WTC11 (cell line): ENCODE measurements around the gene SNRNP200.

Source experiments
- AR ChIP-seq: fragments of 250-450 bp; sonication (Bioruptor Pico); IDR thresholded peaks from 2 replicates; pipeline ENCODE4 v1.9.0; 2021; ENCODE audit warnings: mild to moderate bottlenecking
- CREB1 ChIP-seq: sonication (generic); formaldehyde crosslinking; IDR thresholded peaks from 2 replicates; pipeline ENCODE4 v1.8.0; 2023; ENCODE audit warnings: mild to moderate bottlenecking, missing genetic modification reagents
- CTCF ChIP-seq: fragments of 200-600 bp; IDR thresholded peaks from 2 replicates; pipeline ENCODE4 v1.8.0; 2022; ENCODE audit warnings: antibody characterized with exemption
- ELF4 ChIP-seq: sonication (generic); formaldehyde crosslinking; IDR thresholded peaks from 2 replicates; pipeline ENCODE4 v1.8.1; 2022; ENCODE audit warnings: low read depth, mild to moderate bottlenecking, moderate library complexity, missing genetic modification reagents
- FOXJ3 ChIP-seq: sonication (generic); formaldehyde crosslinking; IDR thresholded peaks from 2 replicates; pipeline ENCODE4 v1.9.0; 2021; ENCODE audit warnings: missing genetic modification reagents, mild to moderate bottlenecking, borderline replicate concordance
- GTF2I ChIP-seq: fragments of 250-450 bp; sonication (Bioruptor Pico); conservative IDR thresholded peaks from 2 replicates; pipeline ENCODE4 v1.4.0; 2021; ENCODE audit warnings: mild to moderate bottlenecking
- KAT7 ChIP-seq: sonication (generic); formaldehyde crosslinking; IDR thresholded peaks from 2 replicates; pipeline ENCODE4 v1.8.1; 2023; ENCODE audit warnings: missing genetic modification reagents, mild to moderate bottlenecking, borderline replicate concordance
- NFE2L1 ChIP-seq: sonication (generic); formaldehyde crosslinking; IDR thresholded peaks from 2 replicates; pipeline ENCODE4 v1.8.1; 2023; ENCODE audit warnings: missing genetic modification reagents
- NR2C2 ChIP-seq: sonication (generic); formaldehyde crosslinking; IDR thresholded peaks from 2 replicates; pipeline ENCODE4 v1.8.0; 2022; ENCODE audit warnings: mild to moderate bottlenecking, missing genetic modification reagents
- SP1 ChIP-seq: sonication (generic); formaldehyde crosslinking; conservative IDR thresholded peaks from 2 replicates; pipeline ENCODE4 v1.8.1; 2022; ENCODE audit warnings: missing genetic modification reagents
- USF1 ChIP-seq: sonication (generic); formaldehyde crosslinking; IDR thresholded peaks from 2 replicates; pipeline ENCODE4 v1.8.0; 2022; ENCODE audit warnings: mild to moderate bottlenecking, missing genetic modification reagents
- ZNF232 ChIP-seq: sonication (generic); formaldehyde crosslinking; IDR thresholded peaks from 2 replicates; pipeline ENCODE4 v1.8.0; 2022; ENCODE audit warnings: mild to moderate bottlenecking, missing genetic modification reagents
- ZNF416 ChIP-seq: fragments of 250-450 bp; sonication (Bioruptor Pico); IDR thresholded peaks from 2 replicates; pipeline ENCODE4 v1.9.0; 2021; ENCODE audit warnings: mild to moderate bottlenecking, inconsistent platforms

GRCh38 chr2:96249654-96250053, 55.7 kb downstream of the SNRNP200 start:
- TF ChIP-seq ZNF232 (CRISPR knock-in tag): no peak
- TF ChIP-seq CTCF: no peak
- no peak for TF ChIP-seq ZNF416 (CRISPR knock-in tag)
- no peak for TF ChIP-seq KAT7
- no peak for TF ChIP-seq NR2C2
- no peak for TF ChIP-seq NFE2L1 (CRISPR knock-in tag)
- no peak for TF ChIP-seq SP1 (CRISPR knock-in tag)
- TF ChIP-seq GTF2I: no peak
- no peak for TF ChIP-seq CREB1 (CRISPR knock-in tag)
- TF ChIP-seq ELF4 (CRISPR knock-in tag): no peak
- TF ChIP-seq FOXJ3: no peak
- TF ChIP-seq USF1: no peak
- no peak for TF ChIP-seq AR (CRISPR knock-in tag)
